ENCODE measurements around the gene PAK1. TPM values are rescaled to one million over a fixed set of nuclear protein-coding genes. Genes with fewer than 3 reads are reported as not detected.

The PAK1 gene
- total and polyA plus RNA-seq, 2 donors (not counting 1 experiment from before 2014, with no cell fraction given), result 11.9 to 23.4 TPM

DNA sequence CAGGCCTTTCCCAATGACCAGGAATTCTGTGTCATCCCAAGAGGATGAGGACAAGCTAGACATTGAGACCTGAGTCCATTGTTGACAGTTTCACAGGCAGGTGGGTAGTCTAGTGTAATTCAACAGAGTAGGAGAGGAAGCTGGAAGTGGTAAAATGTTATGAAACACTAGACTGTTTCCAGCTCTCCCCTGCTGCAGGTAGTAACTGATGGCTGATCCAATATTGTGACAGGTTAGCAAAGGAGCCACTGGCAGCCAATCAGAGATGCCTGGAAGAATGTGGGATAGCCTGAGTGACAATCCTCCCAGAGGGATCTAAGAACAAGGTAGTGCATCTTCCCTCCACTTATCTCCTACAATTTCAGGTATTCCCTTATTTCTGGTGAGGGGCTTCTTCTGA is 161.8 kb downstream of the PAK1 start:
- H3K27ac Mint-ChIP-seq, result no peak overlapping the region

DNA sequence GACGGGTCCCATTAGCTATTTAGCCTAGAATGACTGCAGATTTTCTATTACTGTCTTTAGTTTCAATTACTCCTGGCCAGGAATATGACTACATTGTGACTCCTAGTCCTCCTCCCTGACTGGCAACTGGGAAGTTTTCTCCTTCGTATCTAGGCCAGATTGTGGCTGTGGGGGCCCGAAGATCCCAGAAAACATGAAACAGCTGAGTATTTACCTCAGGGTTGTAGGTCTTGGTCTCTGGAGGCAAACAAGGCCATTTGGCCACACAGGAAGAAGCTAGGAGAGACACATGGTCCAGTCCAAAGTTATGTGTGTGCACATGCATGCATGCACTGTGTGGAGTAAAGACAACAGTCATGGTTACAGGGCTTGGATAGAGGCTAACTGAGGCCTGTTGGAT is 162.2 kb downstream of the PAK1 start:
- POLR2A ChIA-PET, result no interaction called here
- no peak overlapping the region for H3K4me2 ChIP-seq (replicated peaks; ENCODE audit: low read depth, low read length, poor library complexity, severe bottlenecking)
- ATAC-seq (ENCODE audit: low read depth), result no peak
- Mint-ChIP-seq H3K4me3 (no peak overlapping the region), H3K4me1 (no peaks in the 10 kb centered on the region), H3K9me3 (ENCODE audit: insufficient read depth) (no peaks in the 10 kb centered on the region), H3K27ac (no peak overlapping the region), H3K27me3 (peaks cover 3% of the 10 kb centered on the region)
- H3K36me3 ChIP-seq (replicated peaks in 1 of 2; ENCODE audit: control extremely low read depth in 1 of 2, control insufficient read depth in 1 of 2, extremely low read depth in 1 of 2, insufficient read depth in 2 of 2, low read length in 1 of 2), result no peaks in the 10 kb centered on the region
- no peaks in the 10 kb centered on the region for H4K20me1 ChIP-seq (ENCODE audit: control insufficient read depth, insufficient read depth, low read length, poor library complexity, severe bottlenecking)
- no peak overlapping the region for H3K4me3 ChIP-seq (ENCODE audit: control extremely low read depth in 1 of 5, extremely low read depth in 1 of 5, insufficient read depth in 1 of 5, low read depth in 2 of 5, low read length in 4 of 5)
- intact Hi-C loops (cut with micrococcal nuclease), result no loop called here
- TF ChIP-seq, protein P1, sequence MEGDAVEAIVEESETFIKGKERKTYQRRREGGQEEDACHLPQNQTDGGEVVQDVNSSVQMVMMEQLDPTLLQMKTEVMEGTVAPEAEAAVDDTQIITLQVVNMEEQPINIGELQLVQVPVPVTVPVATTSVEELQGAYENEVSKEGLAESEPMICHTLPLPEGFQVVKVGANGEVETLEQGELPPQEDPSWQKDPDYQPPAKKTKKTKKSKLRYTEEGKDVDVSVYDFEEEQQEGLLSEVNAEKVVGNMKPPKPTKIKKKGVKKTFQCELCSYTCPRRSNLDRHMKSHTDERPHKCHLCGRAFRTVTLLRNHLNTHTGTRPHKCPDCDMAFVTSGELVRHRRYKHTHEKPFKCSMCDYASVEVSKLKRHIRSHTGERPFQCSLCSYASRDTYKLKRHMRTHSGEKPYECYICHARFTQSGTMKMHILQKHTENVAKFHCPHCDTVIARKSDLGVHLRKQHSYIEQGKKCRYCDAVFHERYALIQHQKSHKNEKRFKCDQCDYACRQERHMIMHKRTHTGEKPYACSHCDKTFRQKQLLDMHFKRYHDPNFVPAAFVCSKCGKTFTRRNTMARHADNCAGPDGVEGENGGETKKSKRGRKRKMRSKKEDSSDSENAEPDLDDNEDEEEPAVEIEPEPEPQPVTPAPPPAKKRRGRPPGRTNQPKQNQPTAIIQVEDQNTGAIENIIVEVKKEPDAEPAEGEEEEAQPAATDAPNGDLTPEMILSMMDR (IDR thresholded peaks at IDR 0.05), result no peak
- no peak for TF ChIP-seq EZH2 (IDR thresholded peaks at IDR 0.05; ENCODE audit: borderline replicate concordance, insufficient read depth, low read depth, low read length, poor library complexity, severe bottlenecking)
- peaks cover 0 to 2% (median 0%) of the 10 kb centered on the region in 3 donors for H3K9me3 ChIP-seq (ENCODE audit: control extremely low read depth in 1 of 3, control insufficient read depth in 2 of 3, insufficient read depth in 1 of 3, low read length in 2 of 3)
- H3K27me3 ChIP-seq (replicated peaks in 1 of 4; ENCODE audit: control extremely low read depth in 1 of 4, control insufficient read depth in 3 of 4, insufficient read depth in 4 of 4, low read length in 3 of 4), result no peaks in the 10 kb centered on the region
- H3K27ac ChIP-seq (ENCODE audit: low read length in 2 of 2), result no peak overlapping the region
- no peak overlapping the region for H3K9ac ChIP-seq (ENCODE audit: low read length)
- CTCF ChIA-PET, result no interaction called here
- H2AFZ ChIP-seq (ENCODE audit: insufficient read depth, low read depth, low read length, poor library complexity, severe bottlenecking), result no peak overlapping the region
- no peak for DNase-seq
- WGBS (ENCODE audit: insufficient coverage), result 100% methylated on average over 3 of the region's 3 CpGs
- no peaks in the 10 kb centered on the region for H3K4me1 ChIP-seq (ENCODE audit: control insufficient read depth in 2 of 2, insufficient read depth in 2 of 2, low read length in 2 of 2)
- no peaks in the 10 kb centered on the region for H3K79me2 ChIP-seq (ENCODE audit: control insufficient read depth, insufficient read depth, low read length)

More for the DNA sequence above, 161.8 kb downstream of the PAK1 start:
- Mint-ChIP-seq H3K9me3 (ENCODE audit: insufficient read depth) (no peaks in the 10 kb centered on the region), H3K4me3 (no peak overlapping the region), H3K4me1 (no peaks in the 10 kb centered on the region), H3K27me3 (peaks cover 3% of the 10 kb centered on the region)
- Histone ChIP-seq H3K4me2 (replicated peaks; ENCODE audit: low read depth, low read length, poor library complexity, severe bottlenecking) (no peak overlapping the region), H3K9me3 (ENCODE audit: control extremely low read depth in 1 of 3, control insufficient read depth in 2 of 3, insufficient read depth in 1 of 3, low read length in 2 of 3) (peaks cover 0 to 2% (median 0%) of the 10 kb centered on the region in 3 donors), H2AFZ (ENCODE audit: insufficient read depth, low read depth, low read length, poor library complexity, severe bottlenecking) (no peak overlapping the region), H4K20me1 (ENCODE audit: control insufficient read depth, insufficient read depth, low read length, poor library complexity, severe bottlenecking) (no peaks in the 10 kb centered on the region), H3K9ac (ENCODE audit: low read length) (no peak overlapping the region), H3K4me1 (ENCODE audit: control insufficient read depth in 2 of 2, insufficient read depth in 2 of 2, low read length in 2 of 2) (no peaks in the 10 kb centered on the region), H3K27ac (ENCODE audit: low read length in 2 of 2) (no peak overlapping the region), H3K4me3 (ENCODE audit: control extremely low read depth in 1 of 5, extremely low read depth in 1 of 5, insufficient read depth in 1 of 5, low read depth in 2 of 5, low read length in 4 of 5) (no peak overlapping the region), H3K79me2 (ENCODE audit: control insufficient read depth, insufficient read depth, low read length) (no peaks in the 10 kb centered on the region), H3K36me3 (replicated peaks in 1 of 2; ENCODE audit: control extremely low read depth in 1 of 2, control insufficient read depth in 1 of 2, extremely low read depth in 1 of 2, insufficient read depth in 2 of 2, low read length in 1 of 2) (no peaks in the 10 kb centered on the region), H3K27me3 (replicated peaks in 1 of 4; ENCODE audit: control extremely low read depth in 1 of 4, control insufficient read depth in 3 of 4, insufficient read depth in 4 of 4, low read length in 3 of 4) (no peaks in the 10 kb centered on the region)
- no peak for TF ChIP-seq EZH2 (IDR thresholded peaks at IDR 0.05; ENCODE audit: borderline replicate concordance, insufficient read depth, low read depth, low read length, poor library complexity, severe bottlenecking)
- TF ChIP-seq, protein P1 (IDR thresholded peaks at IDR 0.05), result no peak
- no peak for DNase-seq
- ChIA-PET CTCF (no interaction called here), POLR2A (no interaction called here)
- intact Hi-C loops (cut with micrococcal nuclease), result no loop called here
- no peak for ATAC-seq (ENCODE audit: low read depth)

All from B cell (primary cell).